Caco-2 (cell line): ENCODE results near the gene RIMS3. TPM values are rescaled to one million over a fixed set of nuclear protein-coding genes. Genes with fewer than 3 reads are reported as not detected.

ENCODE experiments used
- BruUV-seq: library from RNA; stranded (reverse); fragments of 400-500 nt; replicated peaks from 2 replicates; lab custom pipeline; 2021; lab: Mats Ljungman, UMichigan
- CTCF ChIA-PET: fragments of 300-600 bp; sonication (Branson Sonifier 250); formaldehyde crosslinking; loops from one replicate; lab custom pipeline; 2022; ENCODE audit warnings: antibody characterized with exemption; lab: Charles Lee
- POLR2A ChIA-PET: fragments of 300-600 bp; sonication (Branson Sonifier 250); formaldehyde crosslinking; loops from one replicate; lab custom pipeline; 2022; ENCODE audit warnings: antibody characterized with exemption; lab: Charles Lee
- DNase-seq, 2 experiments: peaks; one replicate each; pipeline versions ENCODE4 v3.0.0 to v3.0.0-alpha.2; 2020 to 2022
- H3K27me3 ChIP-seq: replicated peaks from 2 replicates; pipeline ENCODE4 v1.6.0; 2011; ENCODE audit warnings: low read length; ENCODE audit not compliant: control insufficient read depth, insufficient read depth
- H3K36me3 ChIP-seq: 2 replicates; pipeline ENCODE4 v1.5.1; 2011; ENCODE audit warnings: low read length; ENCODE audit not compliant: control insufficient read depth, insufficient read depth
- H3K4me1 ChIP-seq: fragments of 250-450 bp; sonication (Bioruptor Pico); 2 replicates; pipeline ENCODE4 v1.5.1; 2020; ENCODE audit warnings: mild to moderate bottlenecking
- H3K4me3 ChIP-seq: 2 replicates; pipeline ENCODE4 v1.5.1; 2011; ENCODE audit warnings: low read depth, mild to moderate bottlenecking, control low read depth, low read length
- H3K9me3 ChIP-seq: fragments of 250-450 bp; sonication (Bioruptor Pico); 2 replicates; pipeline ENCODE4 v1.5.1; 2020; ENCODE audit warnings: mild to moderate bottlenecking, moderate library complexity
- H3K27ac Mint-ChIP-seq: one replicate; pipeline ENCODE4 v1.8.0; 2022; ENCODE audit warnings: mixed read lengths; ENCODE audit not compliant: unreplicated experiment
- H3K27me3 Mint-ChIP-seq: one replicate; pipeline ENCODE4 v1.8.0; 2022; ENCODE audit warnings: mixed read lengths; ENCODE audit not compliant: insufficient read depth, unreplicated experiment
- H3K36me3 Mint-ChIP-seq: one replicate; pipeline ENCODE4 v1.8.0; 2022; ENCODE audit warnings: mild to moderate bottlenecking, mixed read lengths; ENCODE audit not compliant: insufficient read depth, unreplicated experiment
- H3K4me1 Mint-ChIP-seq: one replicate; pipeline ENCODE4 v1.8.0; 2022; ENCODE audit warnings: low read depth, mixed read lengths; ENCODE audit not compliant: unreplicated experiment
- H3K4me3 Mint-ChIP-seq: one replicate; pipeline ENCODE4 v1.8.0; 2022; ENCODE audit warnings: mild to moderate bottlenecking, moderate library complexity, mixed read lengths; ENCODE audit not compliant: unreplicated experiment
- H3K9me3 Mint-ChIP-seq: one replicate; pipeline ENCODE4 v1.8.0; 2022; ENCODE audit warnings: mixed read lengths; ENCODE audit not compliant: unreplicated experiment
- CTCF ChIP-seq, 2 experiments: fragments of 200-600 bp in 1 of 2; IDR thresholded peaks; 1 replicate in 1 of 2; 2 replicates in 1 of 2; pipeline versions ENCODE4 v1.5.1 to v1.8.0; 2011 to 2022; ENCODE audit warnings: antibody characterized with exemption in 1 of 2, control low read depth in 1 of 2, inconsistent platforms in 1 of 2, low read depth in 1 of 2, low read length in 1 of 2, mild to moderate bottlenecking in 1 of 2, moderate library complexity in 1 of 2; ENCODE audit not compliant: insufficient read depth in 1 of 2, severe bottlenecking in 1 of 2, unreplicated experiment in 1 of 2
- intact Hi-C: fragments of 100-400 bp; cut with micrococcal nuclease; formaldehyde crosslinking; loops from one replicate; pipeline ENCODE4 v1.10.0; 2022; ENCODE audit not compliant: unreplicated experiment
- total RNA-seq: library from RNA; stranded (reverse); gene quantifications from 2 replicates; pipeline ENCODE4 v1.2.3, GENCODE V29; 2022

RIMS3 gene
- total RNA-seq, 1 experiment from 2014 or later, result 3.1 TPM

GRCh38 chr1:40651138-40651857, 14.2 kb downstream of the RIMS3 start:
- Histone ChIP-seq H3K36me3 (no peaks in the 10 kb centered on the region), H3K9me3 (no peaks in the 10 kb centered on the region), H3K4me1 (no peaks in the 10 kb centered on the region), H3K4me3 (no peak overlapping the region), H3K27me3 (no peaks in the 10 kb centered on the region)
- Mint-ChIP-seq H3K9me3 (no peaks in the 10 kb centered on the region), H3K4me3 (no peak overlapping the region), H3K4me1 (no peaks in the 10 kb centered on the region), H3K27me3 (no peaks in the 10 kb centered on the region), H3K27ac (no peak overlapping the region), H3K36me3 (no peaks in the 10 kb centered on the region)
- DNase-seq, result no peak
- ChIA-PET CTCF (no interaction called here), POLR2A (no interaction called here)
- no TSS peak for BruUV-seq
- intact Hi-C loops, result no loop called here
- no peak for TF ChIP-seq CTCF (IDR thresholded peaks at IDR 0.05; ENCODE audit: insufficient read depth in 1 of 2, low read depth in 1 of 2, low read length in 1 of 2, severe bottlenecking in 1 of 2, unreplicated experiment in 1 of 2)

GRCh38 chr1:40650075-40650474, 15.4 kb downstream of the RIMS3 start:
- POLR2A ChIA-PET, result no interaction called here
- Histone ChIP-seq H3K27me3 (no peaks in the 10 kb centered on the region), H3K4me1 (no peaks in the 10 kb centered on the region), H3K4me3 (no peak overlapping the region), H3K9me3 (no peaks in the 10 kb centered on the region), H3K36me3 (no peaks in the 10 kb centered on the region)
- Mint-ChIP-seq H3K4me3 (no peak overlapping the region), H3K27me3 (no peaks in the 10 kb centered on the region), H3K36me3 (no peaks in the 10 kb centered on the region), H3K27ac (no peak overlapping the region), H3K9me3 (no peaks in the 10 kb centered on the region), H3K4me1 (no peaks in the 10 kb centered on the region)
- CTCF ChIA-PET, result no interaction called here
- peak in 1 of 2 experiments; percentile 11 for DNase-seq
- intact Hi-C loops, result no loop called here
- peak in 1 of 2 experiments; percentile 25 for TF ChIP-seq CTCF (IDR thresholded peaks at IDR 0.05; ENCODE audit: insufficient read depth in 1 of 2, low read depth in 1 of 2, low read length in 1 of 2, severe bottlenecking in 1 of 2, unreplicated experiment in 1 of 2)
- BruUV-seq, result no TSS peak

GRCh38 chr1:40649592-40649930, 15.9 kb downstream of the RIMS3 start:
- POLR2A ChIA-PET, result no interaction called here
- no peak for DNase-seq
- no peak overlapping the region for H3K4me3 Mint-ChIP-seq
- Histone ChIP-seq H3K4me1 (no peaks in the 10 kb centered on the region), H3K27me3 (no peaks in the 10 kb centered on the region), H3K9me3 (no peaks in the 10 kb centered on the region), H3K4me3 (no peak overlapping the region), H3K36me3 (no peaks in the 10 kb centered on the region)
- no peak overlapping the region for H3K27ac Mint-ChIP-seq
- no peak for TF ChIP-seq CTCF (IDR thresholded peaks at IDR 0.05; ENCODE audit: insufficient read depth in 1 of 2, low read depth in 1 of 2, low read length in 1 of 2, severe bottlenecking in 1 of 2, unreplicated experiment in 1 of 2)
- CTCF ChIA-PET, result no interaction called here
- intact Hi-C loops, result no loop called here
- no peaks in the 10 kb centered on the region for H3K4me1 Mint-ChIP-seq
- no peaks in the 10 kb centered on the region for H3K36me3 Mint-ChIP-seq
- no TSS peak for BruUV-seq
- H3K9me3 Mint-ChIP-seq, result no peaks in the 10 kb centered on the region
- H3K27me3 Mint-ChIP-seq, result no peaks in the 10 kb centered on the region
